ENCODE measurements around the gene SMURF1. TPM values are rescaled to one million over a fixed set of nuclear protein-coding genes. Genes with fewer than 3 reads are reported as not detected.
"Not testable (repeated sequence)": the region's sequence is repeated elsewhere in the genome, so short reads cannot be mapped to it uniquely, and the experiment has no call there.

The SMURF1 gene
- polyA plus RNA-seq, 4 donors: 15.7 to 18.4 (median 16.4) TPM

- DNase-seq (ENCODE audit: low read depth in 4 of 4, low spot score in 3 of 4): no peak
These were observed 71.8 kb downstream of the SMURF1 start for GRCh38 chr7:99072126-99072525.

GRCh38 chr7:99070361-99070760 is 73.5 kb downstream of the SMURF1 start:
- no peak for DNase-seq (ENCODE audit: low read depth in 4 of 4, low spot score in 3 of 4)

GRCh38 chr7:99061001-99061776 is 82.7 kb downstream of the SMURF1 start:
- DNase-seq (ENCODE audit: low read depth in 4 of 4, low spot score in 3 of 4): no peak

- no peak for DNase-seq (ENCODE audit: low read depth in 4 of 4, low spot score in 3 of 4)
These were observed 89.1 kb downstream of the SMURF1 start for GRCh38 chr7:99054781-99055180.

GRCh38 chr7:99050971-99051370 is 92.9 kb downstream of the SMURF1 start:
- no peak for DNase-seq (ENCODE audit: low read depth in 4 of 4, low spot score in 3 of 4)

- no peak for DNase-seq (ENCODE audit: low read depth in 4 of 4, low spot score in 3 of 4)
These were observed 96.3 kb downstream of the SMURF1 start for GRCh38 chr7:99047526-99048077.

GRCh38 chr7:99046722-99047121 is 97.2 kb downstream of the SMURF1 start:
- no peak for DNase-seq (ENCODE audit: low read depth in 4 of 4, low spot score in 3 of 4)

- not testable (repeated sequence) for DNase-seq (ENCODE audit: low read depth in 4 of 4, low spot score in 3 of 4)
These were observed 97.6 kb downstream of the SMURF1 start for GRCh38 chr7:99046262-99046661.

- not testable (repeated sequence) for DNase-seq (ENCODE audit: low read depth in 4 of 4, low spot score in 3 of 4)
These were observed 99.0 kb downstream of the SMURF1 start for GRCh38 chr7:99044858-99045257.

- no peak for DNase-seq (ENCODE audit: low read depth in 4 of 4, low spot score in 3 of 4)
These were observed 101.0 kb downstream of the SMURF1 start for GRCh38 chr7:99042957-99043356.

GRCh38 chr7:99041526-99041925 is 102.4 kb downstream of the SMURF1 start:
- DNase-seq (ENCODE audit: low read depth in 4 of 4, low spot score in 3 of 4): no peak

GRCh38 chr7:99040104-99040958 is 103.6 kb downstream of the SMURF1 start:
- DNase-seq (ENCODE audit: low read depth in 4 of 4, low spot score in 3 of 4): peak; percentile 64 to 81 (median 78)

- no peak for DNase-seq (ENCODE audit: low read depth in 4 of 4, low spot score in 3 of 4)
These were observed 104.5 kb downstream of the SMURF1 start for GRCh38 chr7:99039384-99039891.

GRCh38 chr7:99038086-99038855 is 105.6 kb downstream of the SMURF1 start:
- no peak for DNase-seq (ENCODE audit: low read depth in 4 of 4, low spot score in 3 of 4)

- DNase-seq (ENCODE audit: low read depth in 4 of 4, low spot score in 3 of 4): no peak
These were observed 106.5 kb downstream of the SMURF1 start for GRCh38 chr7:99037327-99037940.

- no peak for DNase-seq (ENCODE audit: low read depth in 4 of 4, low spot score in 3 of 4)
These were observed 107.3 kb downstream of the SMURF1 start for GRCh38 chr7:99036546-99037111.

- no peak for DNase-seq (ENCODE audit: low read depth in 4 of 4, low spot score in 3 of 4)
These were observed 108.0 kb downstream of the SMURF1 start for GRCh38 chr7:99035723-99036545.

GRCh38 chr7:99034932-99035722 is 108.8 kb downstream of the SMURF1 start:
- no peak for DNase-seq (ENCODE audit: low read depth in 4 of 4, low spot score in 3 of 4)

All from right renal pelvis (tissue), 4 donors.